SU-DHL-6 (cell line): ENCODE data around the gene WBP2NL.
"Not testable (repeated sequence)": the region's sequence is repeated elsewhere in the genome, so short reads cannot be mapped to it uniquely, and the experiment has no call there.

Source experiments
- H2AFZ ChIP-seq: fragments of 200-600 bp; sonication (generic); 2 replicates; pipeline ENCODE4 v1.6.1; 2014; ENCODE audit warnings: low read depth, mild to moderate bottlenecking, moderate library complexity, mixed read lengths, antibody characterized with exemption, low read length; ENCODE audit not compliant: severe bottlenecking
- H3F3A ChIP-seq: fragments of 200-600 bp; shearing (Covaris generic); 2 replicates; pipeline ENCODE4 v1.6.0; 2016; ENCODE audit warnings: antibody characterized with exemption, mild to moderate bottlenecking; ENCODE audit not compliant: insufficient read depth
- H3K27ac ChIP-seq: fragments of 200-600 bp; sonication (generic); 2 replicates; pipeline ENCODE4 v1.5.1; 2016; ENCODE audit warnings: low read depth, mild to moderate bottlenecking, low read length, moderate library complexity, mixed read lengths
- H3K27me3 ChIP-seq: fragments of 200-600 bp; sonication (generic), shearing (Covaris generic); 2 replicates; pipeline ENCODE4 v1.6.0; 2014; ENCODE audit warnings: mild to moderate bottlenecking, low read length
- H3K36me3 ChIP-seq: fragments of 200-600 bp; sonication (generic); 2 replicates; pipeline ENCODE4 v1.6.1; 2014; ENCODE audit warnings: mild to moderate bottlenecking, low read length, mixed read lengths
- H3K4me2 ChIP-seq: fragments of 300-600, 200-600 bp; shearing (Covaris generic), sonication (generic); 2 replicates; pipeline ENCODE4 v1.6.0; 2014; ENCODE audit warnings: low read length, low read depth, mild to moderate bottlenecking; ENCODE audit not compliant: poor library complexity, severe bottlenecking
- H3K4me3 ChIP-seq: fragments of 200-600 bp; sonication (generic); 2 replicates; pipeline ENCODE4 v1.5.1; 2014; ENCODE audit warnings: antibody characterized with exemption, low read length, mild to moderate bottlenecking, mixed read lengths; ENCODE audit not compliant: insufficient read depth, poor library complexity, severe bottlenecking
- H3K79me2 ChIP-seq: fragments of 200-600 bp; sonication (generic); 2 replicates; pipeline ENCODE4 v1.6.1; 2014; ENCODE audit warnings: mild to moderate bottlenecking, low read length, moderate library complexity; ENCODE audit not compliant: insufficient read depth
- H3K9ac ChIP-seq: fragments of 200-600 bp; sonication (generic); 2 replicates; pipeline ENCODE4 v1.7.0; 2014; ENCODE audit warnings: mild to moderate bottlenecking, low read length
- H3K9me2 ChIP-seq: fragments of 200-600 bp; sonication (generic); replicated peaks from 2 replicates; pipeline ENCODE4 v1.6.1; 2014; ENCODE audit warnings: low read length; ENCODE audit not compliant: insufficient read depth
- H3K9me3 ChIP-seq: fragments of 200-600 bp; sonication (generic); 2 replicates; pipeline ENCODE4 v1.6.1; 2014; ENCODE audit warnings: low read length, mixed read lengths; ENCODE audit not compliant: insufficient read depth
- H4K20me1 ChIP-seq: fragments of 200-600 bp; sonication (generic); 2 replicates; pipeline ENCODE4 v1.6.1; 2014; ENCODE audit warnings: low read depth, mild to moderate bottlenecking, antibody characterized with exemption, low read length, moderate library complexity, mixed read lengths
- EZH2phosphoT487 ChIP-seq: fragments of 200-600 bp; sonication (generic), shearing (Covaris generic); conservative IDR thresholded peaks from 2 replicates; pipeline ENCODE4 v1.6.1; 2018; ENCODE audit warnings: mild to moderate bottlenecking, antibody characterized with exemption, low read length, moderate library complexity, mixed read lengths
- TF ChIP-seq, protein P1 (sequence below): fragments of 200-600 bp; sonication (generic); IDR thresholded peaks from one replicate; pipeline ENCODE4 v1.5.1; 2017; ENCODE audit warnings: antibody characterized with exemption, mild to moderate bottlenecking, low read length, moderate library complexity; ENCODE audit not compliant: insufficient read depth, poor library complexity, severe bottlenecking

Gene WBP2NL, protein sequence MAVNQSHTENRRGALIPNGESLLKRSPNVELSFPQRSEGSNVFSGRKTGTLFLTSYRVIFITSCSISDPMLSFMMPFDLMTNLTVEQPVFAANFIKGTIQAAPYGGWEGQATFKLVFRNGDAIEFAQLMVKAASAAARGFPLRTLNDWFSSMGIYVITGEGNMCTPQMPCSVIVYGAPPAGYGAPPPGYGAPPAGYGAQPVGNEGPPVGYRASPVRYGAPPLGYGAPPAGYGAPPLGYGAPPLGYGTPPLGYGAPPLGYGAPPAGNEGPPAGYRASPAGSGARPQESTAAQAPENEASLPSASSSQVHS

DNA sequence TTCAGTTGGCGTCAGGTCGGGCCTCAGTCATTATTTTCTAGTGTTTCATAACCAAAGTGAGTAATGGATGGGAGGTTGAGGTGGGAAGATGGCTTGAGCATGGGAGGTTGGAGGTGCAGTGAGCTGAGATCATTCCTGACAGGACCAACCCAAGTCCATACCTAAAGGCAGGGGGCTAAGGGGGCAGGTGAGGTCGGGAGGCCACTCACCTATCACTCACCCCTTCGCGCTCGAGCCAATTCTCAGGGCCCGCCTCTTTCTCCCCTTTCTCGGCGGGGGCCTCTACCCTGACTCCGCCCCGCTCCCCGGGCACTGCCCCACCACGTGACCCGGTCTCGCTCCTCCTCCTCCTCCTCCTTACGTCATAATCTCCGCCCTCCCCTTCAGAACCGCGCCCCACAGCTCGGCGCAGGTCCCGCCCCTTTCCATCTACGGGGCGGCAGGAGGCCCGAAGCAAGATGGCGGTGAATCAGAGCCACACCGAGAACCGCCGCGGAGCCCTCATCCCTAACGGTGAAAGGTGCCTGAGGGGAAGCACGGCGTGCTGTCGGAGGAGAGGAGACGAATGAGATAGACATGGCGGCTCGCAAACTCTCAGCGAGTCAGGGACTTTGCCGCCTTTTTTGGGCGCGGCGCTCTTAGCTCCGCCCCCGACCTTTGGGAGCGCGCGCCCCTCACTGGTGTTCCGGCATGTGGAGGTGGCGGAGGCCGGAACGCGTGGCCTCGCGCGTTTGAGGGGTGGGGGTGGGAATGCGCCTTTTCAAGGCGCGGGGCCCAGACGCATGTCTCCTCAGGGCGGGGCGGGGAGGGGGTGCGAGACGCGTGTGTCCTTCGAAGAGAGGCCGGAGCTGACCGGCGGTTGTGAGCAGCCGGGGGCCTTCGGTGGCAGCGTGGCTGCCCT is at the start of gene WBP2NL:
Gene WBP2NL, plus strand, starts transcription at position 428 of the 901 bp plus-strand sequence. Its CDS starts 31 bp downstream, at position 459.
- Histone ChIP-seq H3K4me2 (peak within 1 kb of the TSS; percentile 56), H3K27ac (no peak within 1 kb of the TSS), H4K20me1 (no peaks in the 10 kb centered on the region), H3K9ac (peak within 1 kb of the TSS; percentile 29; the same call in 1 of the 2 replicates), H3K79me2 (no peaks in the 10 kb centered on the region), H3K4me3 (peak within 1 kb of the TSS; percentile 42), H2AFZ (peak within 1 kb of the TSS; percentile 85), H3F3A (no peaks in the 10 kb centered on the region), H3K27me3 (no peaks in the 10 kb centered on the region), H3K9me3 (no peaks in the 10 kb centered on the region), H3K9me2 (no peaks in the 10 kb centered on the region), H3K36me3 (no peaks in the 10 kb centered on the region)
- TF ChIP-seq EZH2phosphoT487 = no peak
- TF ChIP-seq, protein P1, sequence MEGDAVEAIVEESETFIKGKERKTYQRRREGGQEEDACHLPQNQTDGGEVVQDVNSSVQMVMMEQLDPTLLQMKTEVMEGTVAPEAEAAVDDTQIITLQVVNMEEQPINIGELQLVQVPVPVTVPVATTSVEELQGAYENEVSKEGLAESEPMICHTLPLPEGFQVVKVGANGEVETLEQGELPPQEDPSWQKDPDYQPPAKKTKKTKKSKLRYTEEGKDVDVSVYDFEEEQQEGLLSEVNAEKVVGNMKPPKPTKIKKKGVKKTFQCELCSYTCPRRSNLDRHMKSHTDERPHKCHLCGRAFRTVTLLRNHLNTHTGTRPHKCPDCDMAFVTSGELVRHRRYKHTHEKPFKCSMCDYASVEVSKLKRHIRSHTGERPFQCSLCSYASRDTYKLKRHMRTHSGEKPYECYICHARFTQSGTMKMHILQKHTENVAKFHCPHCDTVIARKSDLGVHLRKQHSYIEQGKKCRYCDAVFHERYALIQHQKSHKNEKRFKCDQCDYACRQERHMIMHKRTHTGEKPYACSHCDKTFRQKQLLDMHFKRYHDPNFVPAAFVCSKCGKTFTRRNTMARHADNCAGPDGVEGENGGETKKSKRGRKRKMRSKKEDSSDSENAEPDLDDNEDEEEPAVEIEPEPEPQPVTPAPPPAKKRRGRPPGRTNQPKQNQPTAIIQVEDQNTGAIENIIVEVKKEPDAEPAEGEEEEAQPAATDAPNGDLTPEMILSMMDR = no peak

DNA sequence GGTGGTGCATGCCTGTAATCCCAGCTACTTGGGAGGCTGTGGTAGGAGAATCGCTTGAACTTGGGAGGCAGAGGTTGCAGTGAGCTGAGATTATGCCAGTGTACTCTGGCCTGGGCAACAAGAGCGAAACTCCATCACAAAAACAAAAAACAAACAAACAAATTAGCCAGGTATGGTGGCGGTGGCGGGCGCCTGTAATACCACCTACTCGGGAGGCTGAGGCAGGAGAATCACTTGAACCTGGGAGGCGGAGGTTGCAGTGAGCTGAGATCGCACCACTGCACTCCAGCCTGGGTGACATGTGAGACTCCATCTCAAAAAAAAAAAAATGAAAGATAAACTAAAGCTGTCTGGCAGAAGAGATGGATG is 49.7 kb upstream of the WBP2NL start:
- H2AFZ ChIP-seq, H3K4me3 ChIP-seq, H3K27me3 ChIP-seq, H3K9me2 ChIP-seq, H3K9me3 ChIP-seq, H4K20me1 ChIP-seq, H3K27ac ChIP-seq: not testable (repeated sequence)
- H3K9ac ChIP-seq = 0 out of 2 replicates have a peak overlapping the region, but pooled peaks have one; percentile 9
- peaks cover 23% of the 10 kb centered on the region for H3K79me2 ChIP-seq
- H3K4me2 ChIP-seq = peak overlapping the region; percentile 6
- peaks cover 11% of the 10 kb centered on the region for H3K36me3 ChIP-seq
- H3F3A ChIP-seq = peaks cover 11% of the 10 kb centered on the region

DNA sequence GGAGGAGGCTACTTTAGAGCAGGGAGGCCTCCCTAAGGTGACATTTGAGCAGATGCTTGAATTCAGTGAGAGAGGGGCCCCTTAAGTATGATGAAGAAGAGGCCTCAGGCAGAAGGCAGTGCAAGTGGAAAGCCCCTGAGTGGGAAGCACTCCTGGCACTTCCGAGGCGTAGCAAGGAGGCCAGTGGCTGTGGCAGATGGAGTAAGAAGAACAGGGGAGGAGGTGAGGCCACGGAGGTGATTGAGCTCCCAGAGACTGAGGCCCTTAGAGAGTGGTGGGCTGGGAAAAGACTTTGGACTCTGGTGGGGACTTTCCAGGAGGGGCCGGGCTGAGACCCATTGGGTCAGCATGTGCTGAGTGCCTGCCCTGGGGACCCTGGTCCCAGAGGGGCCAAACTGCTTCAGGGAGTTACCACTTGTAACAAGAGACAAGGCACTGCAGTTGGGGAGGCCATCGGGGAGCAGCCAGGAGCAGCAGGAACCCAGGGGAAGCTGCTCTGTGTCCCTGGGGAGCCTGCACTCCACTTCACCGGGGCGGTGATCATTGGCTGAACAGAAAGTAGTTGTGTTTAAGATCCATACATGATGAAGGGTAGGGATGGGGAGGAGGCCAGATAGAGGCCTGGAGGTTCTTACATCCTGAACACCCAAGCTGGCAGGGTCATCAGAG is 49.2 kb upstream of the WBP2NL start:
- H3K4me2 ChIP-seq = peak overlapping the region; percentile 6
- H3K4me3 ChIP-seq = no peak overlapping the region
- H3K79me2 ChIP-seq = peaks cover 21% of the 10 kb centered on the region
- no peak overlapping the region for H2AFZ ChIP-seq
- H3K36me3 ChIP-seq = peaks cover 10% of the 10 kb centered on the region
- no peak overlapping the region for H3K27ac ChIP-seq
- H3K27me3 ChIP-seq = no peaks in the 10 kb centered on the region
- peaks cover 8% of the 10 kb centered on the region for H3F3A ChIP-seq
- no peaks in the 10 kb centered on the region for H3K9me3 ChIP-seq
- H4K20me1 ChIP-seq = no peaks in the 10 kb centered on the region
- TF ChIP-seq EZH2phosphoT487 = no peak
- TF ChIP-seq, protein P1 = no peak
- H3K9me2 ChIP-seq = no peaks in the 10 kb centered on the region
- 0 out of 2 replicates have a peak overlapping the region, but pooled peaks have one; percentile 9 for H3K9ac ChIP-seq
